GM21825 (cell line): Measurements from ENCODE around the gene GSE1.

Source experiments
- ATAC-seq: cut with Tn5 transposase; IDR thresholded peaks from one replicate; pipeline ENCODE4 v1.9.1; 2021; ENCODE audit warnings: mild to moderate bottlenecking, moderate library complexity; ENCODE audit not compliant: unreplicated experiment

Gene GSE1

DNA sequence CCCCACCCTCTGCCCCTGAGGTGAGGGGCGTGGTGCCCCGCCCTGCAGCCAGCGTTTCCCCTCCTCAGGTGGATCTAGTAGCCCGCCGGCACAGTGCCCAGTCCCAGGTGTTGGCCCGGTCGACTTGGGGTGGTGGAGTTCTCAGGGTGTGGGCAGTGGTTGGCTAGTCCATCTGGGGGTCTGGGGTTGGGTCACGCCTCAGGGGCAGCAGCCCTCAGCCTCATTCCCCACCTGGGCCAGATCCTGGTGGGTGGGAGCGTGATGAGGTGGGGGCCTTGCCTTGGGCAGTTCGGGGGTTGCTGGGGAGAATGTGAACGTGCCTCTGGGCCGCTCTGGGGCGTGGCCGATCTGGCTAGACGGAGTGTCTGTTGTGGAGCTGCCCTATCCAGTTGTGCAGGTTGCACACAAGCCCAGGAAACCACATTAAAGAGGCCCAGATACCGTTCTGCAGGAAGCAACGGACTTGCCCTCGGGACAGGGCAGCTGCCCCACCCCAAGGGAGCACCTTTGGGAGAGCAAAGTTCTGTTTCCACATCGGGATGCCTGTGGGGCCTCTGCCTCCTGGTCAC is 32.0 kb downstream of the GSE1 start:
- ATAC-seq: no peak

- no peak for ATAC-seq
Measured at GRCh38 chr16:85646358-85646907, 33.3 kb downstream of the GSE1 start.

DNA sequence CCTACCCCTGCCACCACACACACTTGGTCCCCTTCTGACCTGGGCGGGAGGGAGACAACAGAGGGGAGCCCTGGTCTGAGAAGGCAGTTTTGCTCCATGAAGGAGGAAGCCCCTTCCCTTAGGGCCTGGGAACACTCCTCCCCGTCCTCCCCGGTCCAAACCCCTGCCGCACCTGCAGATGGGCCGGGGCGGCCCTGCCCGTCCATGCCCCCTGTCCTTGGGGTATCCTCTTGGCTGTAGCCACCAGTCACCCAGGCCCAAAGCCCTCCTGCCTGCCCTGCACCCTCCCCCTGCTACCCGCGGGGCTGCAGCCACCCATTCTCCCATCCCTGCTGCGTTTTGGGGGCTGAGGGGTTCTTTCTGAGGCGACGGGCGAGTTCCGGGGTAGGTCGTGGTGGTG is 33.9 kb downstream of the GSE1 start:
- no peak for ATAC-seq

DNA sequence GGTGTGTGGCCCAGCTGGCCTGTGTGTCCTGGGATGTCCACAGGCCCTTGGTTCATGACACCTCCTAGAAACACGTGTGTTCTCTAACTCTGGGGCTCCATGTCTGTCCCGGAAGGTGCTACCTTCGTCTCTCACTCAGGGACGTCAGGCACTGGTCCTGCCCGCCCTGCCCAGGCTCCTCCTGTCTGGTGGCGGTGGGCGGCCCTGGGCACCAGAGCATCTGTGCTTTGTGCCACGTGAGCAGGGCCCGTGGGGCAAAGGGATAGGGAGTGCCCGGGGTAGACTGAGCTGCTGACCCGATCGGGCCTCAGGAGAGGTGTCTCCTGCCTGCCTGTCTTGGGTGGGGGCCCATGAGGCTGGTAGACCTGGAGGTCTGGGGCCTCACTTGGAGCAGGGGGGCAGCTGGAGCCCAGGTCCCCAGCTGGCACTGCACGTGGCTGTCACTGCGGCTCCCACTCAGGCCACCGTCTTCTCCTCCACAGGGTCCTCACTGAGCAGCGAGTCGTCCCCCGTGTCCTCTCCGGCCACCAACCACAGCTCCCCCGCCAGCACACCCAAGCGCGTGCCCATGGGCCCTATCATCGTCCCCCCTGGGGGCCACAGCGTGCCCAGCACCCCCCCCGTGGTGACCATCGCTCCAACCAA is 35.1 kb downstream of the GSE1 start:
- no peak for ATAC-seq

DNA sequence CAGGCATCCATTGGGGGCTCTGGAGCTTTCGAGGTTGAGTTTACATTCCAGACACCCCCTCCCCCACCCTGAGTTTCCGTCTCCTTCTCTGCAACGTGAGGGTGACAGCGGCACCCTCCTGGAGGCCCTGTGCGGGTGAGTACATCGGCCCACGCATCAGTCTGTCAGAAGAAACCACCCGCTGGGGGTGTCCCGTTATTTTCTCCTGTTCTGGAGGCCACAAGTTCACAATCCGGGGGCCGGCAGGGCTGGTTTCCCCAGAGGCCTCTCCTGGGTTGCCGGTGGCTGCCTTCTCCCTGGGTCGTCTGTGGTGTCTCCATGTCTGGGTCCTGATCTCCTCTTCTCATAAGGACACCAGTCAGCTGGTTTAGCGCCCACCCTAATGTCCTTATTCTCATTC is 35.7 kb downstream of the GSE1 start:
- ATAC-seq: no peak

DNA sequence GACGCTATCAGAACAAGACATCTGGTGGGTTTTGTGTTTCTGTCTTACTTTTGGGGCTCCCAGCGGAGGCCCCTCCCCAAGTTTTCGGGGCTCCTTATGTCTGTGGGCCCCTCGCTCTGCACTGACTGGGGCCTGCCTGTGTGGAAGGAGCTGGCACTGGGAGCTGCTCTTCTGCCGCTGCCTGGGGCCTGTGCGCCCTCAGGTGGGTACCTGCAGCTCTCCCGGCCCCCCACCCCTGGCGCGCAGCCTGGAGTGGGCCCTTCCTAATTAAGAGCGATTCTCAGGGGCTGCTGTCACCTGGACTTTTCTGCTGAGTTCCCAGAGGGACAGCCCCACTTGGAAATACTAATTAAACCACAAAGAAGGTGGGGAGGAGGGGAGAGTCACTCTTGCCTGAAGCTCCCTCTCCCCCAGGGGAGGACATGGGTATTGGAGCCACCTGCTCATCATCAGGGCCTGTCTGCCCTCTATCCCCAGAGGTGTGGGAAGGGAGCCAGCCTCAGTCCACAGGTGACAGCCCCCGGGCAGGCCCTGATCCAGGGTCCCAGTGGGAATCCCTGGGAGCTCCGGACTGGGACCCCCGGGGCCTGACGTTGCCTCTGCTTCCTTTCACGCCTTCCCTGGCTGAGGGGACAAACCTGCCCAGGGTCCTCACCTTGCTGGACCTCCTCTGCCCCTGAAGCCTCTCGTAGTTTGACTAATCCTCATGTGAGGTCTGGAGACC is 36.5 kb downstream of the GSE1 start:
- ATAC-seq: no peak

DNA sequence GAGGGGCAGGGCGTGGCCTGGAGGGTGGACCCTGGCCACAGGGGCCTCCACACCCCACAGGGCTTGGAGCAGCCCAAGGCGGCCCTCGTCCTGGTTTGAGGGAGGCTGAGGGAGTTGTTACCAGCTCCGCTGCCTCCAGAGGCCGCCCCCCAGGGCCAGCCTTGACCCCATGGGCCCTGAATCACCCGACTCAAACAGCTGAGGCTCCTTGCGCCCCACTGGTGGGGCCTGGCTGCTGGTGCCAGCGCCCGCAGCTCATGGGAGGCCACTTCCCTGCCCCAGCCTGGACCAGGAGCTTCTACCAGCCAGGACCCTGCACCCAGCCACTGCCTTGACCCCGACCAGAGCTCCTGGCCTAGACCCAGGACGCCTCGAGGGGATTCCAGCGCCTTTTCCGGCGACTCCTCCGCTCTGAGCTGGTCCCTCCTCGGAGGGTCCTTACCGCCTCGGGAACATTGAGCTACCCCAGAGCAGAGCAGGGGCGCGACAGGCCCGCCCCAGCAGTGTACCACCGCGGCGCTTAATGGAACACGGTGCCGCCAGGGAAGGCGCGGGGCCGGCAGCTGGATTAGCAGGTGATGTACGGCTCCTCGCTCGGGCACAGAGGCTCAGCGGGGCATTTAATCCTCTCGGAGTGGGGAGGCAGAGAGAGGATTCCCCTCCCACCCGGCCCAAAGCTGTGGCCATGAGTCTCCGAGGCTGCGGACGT is 37.2 kb downstream of the GSE1 start:
- no peak for ATAC-seq

DNA sequence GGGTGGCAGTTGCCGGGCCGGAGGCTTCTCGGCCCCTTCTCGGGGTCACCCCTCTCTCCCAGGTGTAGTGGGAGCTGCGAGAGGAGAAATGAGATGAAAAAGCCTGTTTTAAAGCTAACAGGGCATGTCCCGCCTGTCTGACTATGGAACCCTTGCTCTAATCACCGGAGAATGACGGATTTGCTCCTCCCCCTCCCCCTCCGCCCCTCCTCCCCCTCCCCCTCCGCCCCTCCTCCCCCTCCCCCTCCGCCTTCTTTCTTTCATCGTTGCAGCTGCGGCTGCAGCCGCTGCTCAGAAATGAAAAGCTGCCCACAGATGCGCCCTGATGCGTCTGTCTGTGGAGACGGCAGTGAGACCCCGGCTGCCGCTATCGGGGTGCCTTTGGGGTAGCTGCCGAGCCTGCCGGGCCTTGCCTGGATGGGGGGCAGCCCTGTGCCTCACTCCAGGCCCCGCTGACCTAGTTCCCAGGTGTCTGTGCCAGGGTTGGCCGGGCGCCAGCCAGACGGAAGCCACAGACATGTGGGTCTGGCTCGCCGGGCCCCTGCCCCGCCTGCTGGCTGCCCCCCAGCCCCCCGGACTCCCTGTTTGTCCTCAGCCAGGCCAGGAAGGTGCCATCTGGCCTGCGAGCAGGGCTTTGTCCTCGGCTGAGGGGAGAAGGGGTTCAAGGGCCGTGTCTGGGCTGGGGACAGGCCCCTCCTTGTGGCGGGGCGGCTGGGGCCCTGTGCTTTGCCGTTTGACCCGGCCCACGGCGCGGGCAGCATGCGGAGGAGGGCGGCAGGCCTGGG is 37.9 kb downstream of the GSE1 start:
- ATAC-seq: no peak

DNA sequence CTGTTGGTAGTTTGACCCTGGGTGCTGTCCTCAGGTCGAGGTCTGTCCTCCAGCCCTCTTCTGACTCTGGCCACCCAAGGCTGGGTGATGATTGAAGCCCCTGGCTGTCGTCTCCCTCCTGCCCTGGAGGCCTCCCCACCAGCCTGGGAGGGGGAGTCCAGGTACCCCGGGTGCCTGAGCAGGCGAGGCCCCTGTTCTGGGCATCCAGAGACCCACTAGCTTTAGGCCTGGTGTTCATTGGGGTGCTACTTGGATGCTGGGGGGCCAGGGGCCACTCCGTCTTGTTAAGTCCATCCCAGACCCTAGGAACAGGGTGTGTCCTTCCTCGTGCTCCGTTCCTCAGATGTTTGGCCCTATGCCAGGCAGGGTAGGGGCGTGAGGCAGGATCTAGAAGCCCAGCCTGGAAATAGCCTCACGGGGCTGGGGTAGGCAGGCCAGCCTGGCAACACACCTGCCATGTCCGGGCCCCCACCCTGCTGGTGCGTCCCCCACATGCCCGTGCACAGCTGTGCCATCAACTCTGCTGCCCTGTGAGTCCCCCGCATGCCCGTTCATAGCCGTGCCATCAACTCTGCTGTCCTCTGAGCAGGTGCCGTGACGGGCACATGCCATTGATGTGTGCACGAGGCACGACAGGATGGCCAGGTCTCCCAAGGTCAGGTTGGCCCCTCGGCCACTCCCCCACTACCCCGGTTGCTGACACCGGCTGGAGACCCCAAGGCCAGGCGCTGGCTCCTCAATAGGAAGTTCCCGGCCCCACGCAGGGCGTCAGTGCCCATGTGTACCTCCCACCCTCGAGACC is 38.7 kb downstream of the GSE1 start:
- no peak for ATAC-seq

DNA sequence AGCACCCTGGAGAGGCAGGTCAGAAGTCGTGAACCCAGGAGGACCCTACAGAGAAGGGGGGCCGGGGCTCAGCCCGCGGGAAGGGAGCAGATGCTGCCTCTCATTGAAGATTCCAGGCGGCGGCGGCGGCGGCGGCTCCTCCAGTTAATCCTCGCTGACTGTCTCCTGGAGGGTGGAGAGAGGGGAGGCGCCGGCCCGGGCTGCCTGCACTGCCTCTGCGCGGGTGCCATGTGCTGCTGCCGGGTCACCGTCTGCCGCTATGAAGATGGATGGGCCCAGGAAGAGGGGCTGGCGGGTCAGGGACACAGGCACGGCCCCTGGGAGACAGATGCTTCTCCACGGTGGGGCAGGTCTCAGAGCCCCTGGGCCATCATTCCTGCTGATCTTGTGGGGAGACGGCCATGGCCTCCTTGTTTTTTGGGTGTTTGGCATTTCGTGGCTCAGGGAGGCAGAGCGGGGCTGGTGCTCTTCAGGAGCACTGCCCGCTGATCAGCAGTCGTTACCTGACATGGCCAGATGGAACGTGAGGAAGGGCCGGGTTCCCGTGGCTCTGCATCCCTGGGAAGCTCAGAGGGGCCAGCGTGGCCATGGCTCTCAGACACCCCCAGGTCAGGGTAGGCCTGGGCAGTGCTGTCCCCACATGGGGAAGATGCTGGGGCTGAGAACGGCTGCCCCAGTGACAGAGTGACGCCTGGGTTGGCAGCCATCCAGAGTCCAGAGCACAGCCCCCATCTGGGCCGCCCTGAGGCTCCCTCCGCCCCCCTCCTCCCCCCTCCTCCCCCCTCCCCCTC is 39.5 kb downstream of the GSE1 start:
- no peak for ATAC-seq

- ATAC-seq: no peak
Measured at GRCh38 chr16:85653290-85653891, 40.3 kb downstream of the GSE1 start.

DNA sequence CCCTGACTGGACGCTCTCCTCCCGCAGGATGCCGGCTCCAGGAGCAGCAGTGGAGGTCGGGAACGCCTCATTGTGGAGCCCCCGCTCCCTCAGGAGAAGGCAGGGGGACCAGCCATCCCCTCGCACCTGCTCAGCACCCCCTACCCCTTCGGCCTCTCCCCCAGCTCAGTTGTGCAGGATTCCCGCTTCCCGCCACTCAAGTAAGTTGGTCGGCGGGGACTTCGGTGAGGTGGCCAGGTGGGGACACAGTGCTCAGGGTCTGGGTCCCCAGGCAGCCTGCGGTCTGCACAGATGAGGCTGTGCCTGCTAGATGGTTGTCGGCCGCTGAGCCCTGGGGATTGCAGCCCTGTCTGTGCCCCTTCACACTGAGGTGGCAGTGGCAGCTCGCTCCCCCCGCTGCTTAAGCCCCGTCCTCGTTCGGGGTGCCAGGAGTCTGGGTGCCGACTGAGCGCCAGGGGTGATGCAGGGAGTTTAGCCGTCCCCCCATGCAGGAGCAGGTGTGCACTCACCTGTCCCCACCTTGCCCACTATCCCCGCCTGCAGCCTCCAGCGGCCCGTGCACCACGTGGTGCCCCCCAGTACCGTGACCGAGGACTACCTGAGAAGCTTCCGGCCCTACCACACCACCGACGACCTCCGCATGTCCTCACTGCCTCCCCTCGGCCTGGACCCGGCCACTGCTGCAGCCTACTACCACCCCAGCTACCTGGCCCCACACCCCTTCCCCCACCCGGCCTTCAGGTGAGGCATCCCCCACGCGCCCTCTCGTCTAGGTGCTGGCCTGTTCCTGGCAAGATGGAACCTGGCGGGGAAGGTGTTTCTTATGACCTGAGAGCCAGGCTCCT is 41.4 kb downstream of the GSE1 start:
- ATAC-seq: no peak

- no peak for ATAC-seq
Measured at GRCh38 chr16:85655216-85656129, 42.4 kb downstream of the GSE1 start.

DNA sequence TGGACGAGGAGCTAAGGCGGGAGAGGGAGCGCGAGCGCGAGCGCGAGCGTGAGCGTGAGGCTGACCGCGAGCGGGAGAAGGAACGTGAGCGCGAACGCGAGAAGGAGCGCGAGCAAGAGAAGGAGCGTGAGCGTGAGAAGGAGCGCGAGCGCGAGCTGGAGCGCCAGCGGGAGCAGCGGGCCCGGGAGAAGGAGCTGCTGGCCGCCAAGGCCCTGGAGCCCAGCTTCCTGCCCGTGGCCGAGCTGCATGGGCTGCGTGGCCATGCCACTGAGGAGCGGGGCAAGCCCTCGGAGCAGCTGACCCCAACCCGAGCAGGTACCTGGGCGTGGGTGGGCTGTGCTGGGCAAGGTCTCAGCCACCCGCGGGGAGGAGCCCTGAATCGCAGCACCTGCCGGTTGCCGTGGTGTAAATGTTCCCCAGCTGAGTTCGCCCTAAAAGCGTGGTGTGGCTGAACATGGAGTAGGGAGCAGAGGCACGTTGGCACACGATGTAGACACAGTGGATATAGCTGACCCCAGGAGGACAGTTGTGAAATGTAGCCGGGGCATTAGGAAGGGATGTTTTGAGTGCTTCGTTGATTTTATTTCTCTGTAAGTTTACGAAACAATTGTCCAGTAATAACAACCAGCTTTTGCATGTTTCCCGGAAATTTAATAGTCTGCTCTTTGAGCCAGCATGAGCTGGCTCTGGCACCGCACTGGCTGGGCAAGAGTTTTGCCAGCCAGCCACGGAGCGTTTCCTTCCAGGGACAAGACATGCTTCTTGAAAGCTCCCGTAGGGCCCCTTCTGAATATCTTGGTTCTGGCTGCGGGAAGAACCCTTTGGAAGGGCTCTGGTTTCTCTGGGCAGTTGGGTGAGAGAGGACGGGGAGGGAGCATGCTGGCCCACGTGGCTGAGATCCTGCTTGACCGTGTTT is 43.5 kb downstream of the GSE1 start:
- ATAC-seq: no peak

GRCh38 chr16:85657267-85657650 is 44.1 kb downstream of the GSE1 start:
- ATAC-seq: no peak

- no peak for ATAC-seq
Measured at GRCh38 chr16:85657996-85658395, 44.9 kb downstream of the GSE1 start.
